ENCODE results near the gene WIPF3. TPM values are rescaled to one million over a fixed set of nuclear protein-coding genes. Genes with fewer than 3 reads are reported as not detected.

The WIPF3 gene
- total and polyA plus RNA-seq, 4 donors = 0.20 to 2.8 (median 0.29) TPM

DNA sequence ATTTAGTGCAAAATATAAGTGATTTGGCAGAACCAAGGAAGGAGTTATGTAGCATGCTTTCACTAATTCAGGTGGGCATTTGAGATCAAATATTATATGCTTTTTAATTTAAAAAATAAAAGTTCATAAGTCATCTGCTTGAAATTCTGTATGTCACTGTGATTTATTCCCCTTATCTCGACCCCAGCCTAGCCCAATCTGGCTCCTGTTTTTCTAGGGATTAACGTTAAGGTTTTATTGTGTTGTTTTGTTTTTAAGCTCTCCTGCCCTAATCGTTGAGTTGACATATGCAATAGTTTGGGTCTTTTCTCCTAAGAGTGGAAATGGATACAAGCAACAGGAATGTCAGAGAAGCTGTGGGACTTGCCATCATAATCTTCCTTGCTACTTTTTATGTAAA lies 42.6 kb downstream of the WIPF3 start:
- DNase-seq = no peak
- peaks cover 0 to 25% (median 7%) of the 10 kb centered on the region in 3 donors for H3K27me3 ChIP-seq (ENCODE audit: control insufficient read depth in 3 of 3, insufficient read depth in 3 of 3, low read length in 2 of 3)
- WGBS, 2 donors = 75 to 82% methylated on average over 3 of the region's 3 CpGs
- H3K4me3 ChIP-seq = no peak overlapping the region
- H3K36me3 ChIP-seq (ENCODE audit: control insufficient read depth in 4 of 4, insufficient read depth in 4 of 4, low read length in 4 of 4) = no peaks in the 10 kb centered on the region
- no peaks in the 10 kb centered on the region for H3K4me1 ChIP-seq (ENCODE audit: control insufficient read depth in 5 of 5, insufficient read depth in 5 of 5, low read length in 5 of 5)
- no peak overlapping the region for H3K27ac ChIP-seq (ENCODE audit: low read depth in 1 of 2, low read length in 1 of 2)
- TF ChIP-seq, protein P1, sequence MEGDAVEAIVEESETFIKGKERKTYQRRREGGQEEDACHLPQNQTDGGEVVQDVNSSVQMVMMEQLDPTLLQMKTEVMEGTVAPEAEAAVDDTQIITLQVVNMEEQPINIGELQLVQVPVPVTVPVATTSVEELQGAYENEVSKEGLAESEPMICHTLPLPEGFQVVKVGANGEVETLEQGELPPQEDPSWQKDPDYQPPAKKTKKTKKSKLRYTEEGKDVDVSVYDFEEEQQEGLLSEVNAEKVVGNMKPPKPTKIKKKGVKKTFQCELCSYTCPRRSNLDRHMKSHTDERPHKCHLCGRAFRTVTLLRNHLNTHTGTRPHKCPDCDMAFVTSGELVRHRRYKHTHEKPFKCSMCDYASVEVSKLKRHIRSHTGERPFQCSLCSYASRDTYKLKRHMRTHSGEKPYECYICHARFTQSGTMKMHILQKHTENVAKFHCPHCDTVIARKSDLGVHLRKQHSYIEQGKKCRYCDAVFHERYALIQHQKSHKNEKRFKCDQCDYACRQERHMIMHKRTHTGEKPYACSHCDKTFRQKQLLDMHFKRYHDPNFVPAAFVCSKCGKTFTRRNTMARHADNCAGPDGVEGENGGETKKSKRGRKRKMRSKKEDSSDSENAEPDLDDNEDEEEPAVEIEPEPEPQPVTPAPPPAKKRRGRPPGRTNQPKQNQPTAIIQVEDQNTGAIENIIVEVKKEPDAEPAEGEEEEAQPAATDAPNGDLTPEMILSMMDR (IDR thresholded peaks at IDR 0.05; ENCODE audit: control extremely low read depth, extremely low read depth) = no peak
- peaks cover 0 to 2% (median 0%) of the 10 kb centered on the region in 4 donors for H3K9me3 ChIP-seq (ENCODE audit: control insufficient read depth in 4 of 4, insufficient read depth in 3 of 4, low read length in 3 of 4)
- no peak overlapping the region for H3K9ac ChIP-seq (ENCODE audit: insufficient read depth in 1 of 2, low read length in 2 of 2)
- ATAC-seq (ENCODE audit: insufficient read depth, low FRiP score) = no peak

DNA sequence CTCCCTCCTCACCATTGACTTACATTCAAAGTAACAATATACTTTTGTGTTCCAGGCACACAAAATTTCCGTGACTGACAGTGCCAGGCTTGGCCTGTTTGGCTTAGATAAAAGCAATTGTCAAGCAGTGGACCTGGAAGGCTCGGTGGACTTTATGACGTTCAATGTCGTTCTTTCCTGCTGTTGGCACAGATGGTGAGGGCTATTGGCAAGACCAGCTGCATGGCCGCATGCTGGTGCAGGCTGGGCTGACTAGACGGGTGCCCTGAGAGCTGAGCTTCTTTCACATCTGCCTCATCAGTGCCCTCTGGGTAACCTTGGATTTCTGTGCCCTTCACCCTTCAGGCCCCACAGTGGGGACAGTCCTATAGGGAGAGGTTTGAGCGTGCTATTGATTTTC lies 45.2 kb downstream of the WIPF3 start:
- TF ChIP-seq, protein P1 (IDR thresholded peaks at IDR 0.05; ENCODE audit: control extremely low read depth, extremely low read depth) = no peak
- H3K4me3 ChIP-seq = no peak overlapping the region
- 89 to 90% methylated on average over 7 of the region's 7 CpGs for WGBS, 2 donors
- no peak overlapping the region for H3K27ac ChIP-seq (ENCODE audit: low read depth in 1 of 2, low read length in 1 of 2)
- no peak for DNase-seq
- peaks cover 0 to 2% (median 0%) of the 10 kb centered on the region in 4 donors for H3K9me3 ChIP-seq (ENCODE audit: control insufficient read depth in 4 of 4, insufficient read depth in 3 of 4, low read length in 3 of 4)
- H3K27me3 ChIP-seq (ENCODE audit: control insufficient read depth in 3 of 3, insufficient read depth in 3 of 3, low read length in 2 of 3) = peaks cover 0 to 6% (median 2%) of the 10 kb centered on the region in 3 donors
- H3K4me1 ChIP-seq (ENCODE audit: control insufficient read depth in 5 of 5, insufficient read depth in 5 of 5, low read length in 5 of 5) = peaks cover 0 to 9% (median 0%) of the 10 kb centered on the region in 5 donors
- no peak overlapping the region for H3K9ac ChIP-seq (ENCODE audit: insufficient read depth in 1 of 2, low read length in 2 of 2)
- ATAC-seq (ENCODE audit: insufficient read depth, low FRiP score) = no peak
- no peaks in the 10 kb centered on the region for H3K36me3 ChIP-seq (ENCODE audit: control insufficient read depth in 4 of 4, insufficient read depth in 4 of 4, low read length in 4 of 4)

GRCh38 chr7:29852457-29852856 lies 46.1 kb downstream of the WIPF3 start:
- H3K36me3 ChIP-seq (ENCODE audit: control insufficient read depth in 4 of 4, insufficient read depth in 4 of 4, low read length in 4 of 4) = no peaks in the 10 kb centered on the region
- WGBS, 2 donors = 94 to 96% methylated on average over 1 of the region's 1 CpG
- no peak for ATAC-seq (ENCODE audit: insufficient read depth, low FRiP score)
- no peak for DNase-seq
- peaks cover 0 to 10% (median 2%) of the 10 kb centered on the region in 3 donors for H3K27me3 ChIP-seq (ENCODE audit: control insufficient read depth in 3 of 3, insufficient read depth in 3 of 3, low read length in 2 of 3)
- peaks cover 0 to 2% (median 0%) of the 10 kb centered on the region in 4 donors for H3K9me3 ChIP-seq (ENCODE audit: control insufficient read depth in 4 of 4, insufficient read depth in 3 of 4, low read length in 3 of 4)
- H3K27ac ChIP-seq (ENCODE audit: low read depth in 1 of 2, low read length in 1 of 2) = no peak overlapping the region
- H3K4me1 ChIP-seq (ENCODE audit: control insufficient read depth in 5 of 5, insufficient read depth in 5 of 5, low read length in 5 of 5) = peaks cover 0 to 9% (median 0%) of the 10 kb centered on the region in 5 donors
- H3K9ac ChIP-seq (ENCODE audit: insufficient read depth in 1 of 2, low read length in 2 of 2) = no peak overlapping the region
- H3K4me3 ChIP-seq = no peak overlapping the region
- TF ChIP-seq, protein P1 (IDR thresholded peaks at IDR 0.05; ENCODE audit: control extremely low read depth, extremely low read depth) = no peak

DNA sequence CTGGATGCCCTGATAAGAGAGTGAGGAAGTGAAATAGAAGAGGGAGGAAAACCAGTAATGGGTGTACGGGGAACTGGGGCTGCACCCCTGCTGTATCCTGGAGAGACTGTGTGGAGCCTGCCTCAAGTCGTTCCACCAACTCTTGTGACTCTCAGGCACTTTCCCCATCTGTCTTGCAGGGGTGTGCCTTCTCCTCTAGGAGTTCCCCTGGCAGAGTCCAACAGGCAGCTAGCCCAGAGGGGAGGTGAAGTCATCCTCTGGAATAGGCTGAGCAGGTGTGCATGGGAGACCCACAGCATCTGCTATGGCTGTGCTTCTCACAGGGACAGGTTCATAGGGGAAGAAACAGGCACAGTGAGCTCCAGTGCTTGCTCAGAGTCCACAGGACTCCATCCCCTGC lies 46.8 kb downstream of the WIPF3 start:
- Histone ChIP-seq H3K27ac (ENCODE audit: low read depth in 1 of 2, low read length in 1 of 2) (no peak overlapping the region), H3K9me3 (ENCODE audit: control insufficient read depth in 4 of 4, insufficient read depth in 3 of 4, low read length in 3 of 4) (peaks cover 0 to 2% (median 0%) of the 10 kb centered on the region in 4 donors), H3K9ac (ENCODE audit: insufficient read depth in 1 of 2, low read length in 2 of 2) (no peak overlapping the region), H3K4me1 (ENCODE audit: control insufficient read depth in 5 of 5, insufficient read depth in 5 of 5, low read length in 5 of 5) (peaks cover 0 to 9% (median 0%) of the 10 kb centered on the region in 5 donors), H3K36me3 (ENCODE audit: control insufficient read depth in 4 of 4, insufficient read depth in 4 of 4, low read length in 4 of 4) (no peaks in the 10 kb centered on the region), H3K27me3 (ENCODE audit: control insufficient read depth in 3 of 3, insufficient read depth in 3 of 3, low read length in 2 of 3) (peaks cover 0 to 10% (median 0%) of the 10 kb centered on the region in 3 donors), H3K4me3 (no peak overlapping the region)
- ATAC-seq (ENCODE audit: insufficient read depth, low FRiP score) (no peak), DNase-seq (no peak)
- TF ChIP-seq, protein P1 (IDR thresholded peaks at IDR 0.05; ENCODE audit: control extremely low read depth, extremely low read depth) = no peak
- 36 to 44% methylated on average over 2 of the region's 2 CpGs for WGBS, 2 donors
